DND-41 (cell line): Measurements from ENCODE around the gene ATP6V0B.

Source experiments
- ATAC-seq: fragments of 200-7000 bp; cut with Tn5 transposase; 3 replicates; pipeline ENCODE4 v1.9.1; 2021; ENCODE audit warnings: low read depth; ENCODE audit not compliant: insufficient read depth
- DNase-seq: peaks from one replicate; pipeline ENCODE4 v3.0.0-alpha.2; 2020
- H2AFZ ChIP-seq: 2 replicates; pipeline ENCODE4 v1.6.0; 2012; ENCODE audit warnings: low read depth, low read length
- H3K27ac ChIP-seq: 2 replicates; pipeline ENCODE4 v1.5.1; 2012; ENCODE audit warnings: low read length, inconsistent platforms
- H3K27me3 ChIP-seq: fragments of 200-600 bp; sonication (generic); 2 replicates; pipeline ENCODE4 v1.6.0; 2012; ENCODE audit warnings: low read length, mild to moderate bottlenecking, inconsistent platforms; ENCODE audit not compliant: insufficient read depth, poor library complexity
- H3K36me3 ChIP-seq: 2 replicates; pipeline ENCODE4 v1.5.1; 2012; ENCODE audit warnings: low read length, inconsistent platforms; ENCODE audit not compliant: insufficient read depth
- H3K4me1 ChIP-seq: 2 replicates; pipeline ENCODE4 v1.5.1; 2012; ENCODE audit warnings: mild to moderate bottlenecking, low read length; ENCODE audit not compliant: insufficient read depth
- H3K4me2 ChIP-seq: 2 replicates; pipeline ENCODE4 v1.6.0; 2012; ENCODE audit warnings: mild to moderate bottlenecking, moderate library complexity, low read length, inconsistent platforms; ENCODE audit not compliant: insufficient read depth
- H3K4me3 ChIP-seq, 2 experiments: fragments of 200-600 bp in 1 of 2; shearing (Covaris generic) in 1 of 2; 2 replicates each; pipeline ENCODE4 v1.5.1; 2012 to 2016; ENCODE audit warnings: inconsistent platforms in 2 of 2, low read length in 2 of 2, mild to moderate bottlenecking in 2 of 2, low read depth in 1 of 2, moderate library complexity in 1 of 2
- H3K79me2 ChIP-seq: 2 replicates; pipeline ENCODE4 v1.6.0; 2012; ENCODE audit warnings: low read length, inconsistent platforms; ENCODE audit not compliant: insufficient read depth
- H3K9ac ChIP-seq: 2 replicates; pipeline ENCODE4 v1.6.0; 2012; ENCODE audit warnings: low read depth, mild to moderate bottlenecking, inconsistent platforms, low read length, moderate library complexity
- H3K9me3 ChIP-seq: 2 replicates; pipeline ENCODE4 v1.5.1; 2012; ENCODE audit warnings: low read length, moderate library complexity, mild to moderate bottlenecking, inconsistent platforms; ENCODE audit not compliant: insufficient read depth, severe bottlenecking
- H4K20me1 ChIP-seq: 2 replicates; pipeline ENCODE4 v1.6.0; 2012; ENCODE audit warnings: low read length; ENCODE audit not compliant: insufficient read depth
- CTCF ChIP-seq: IDR thresholded peaks from 2 replicates; pipeline ENCODE4 v1.5.1; 2012; ENCODE audit warnings: borderline replicate concordance, low read length, moderate library complexity, mild to moderate bottlenecking; ENCODE audit not compliant: poor library complexity, severe bottlenecking; ENCODE audit errors: extremely low read depth
- EZH2 ChIP-seq: IDR thresholded peaks from 3 replicates; pipeline ENCODE4 v1.6.1; 2012; ENCODE audit warnings: borderline replicate concordance, low read depth, mild to moderate bottlenecking, moderate library complexity, low read length, inconsistent platforms; ENCODE audit not compliant: severe bottlenecking

The ATP6V0B gene

DNA sequence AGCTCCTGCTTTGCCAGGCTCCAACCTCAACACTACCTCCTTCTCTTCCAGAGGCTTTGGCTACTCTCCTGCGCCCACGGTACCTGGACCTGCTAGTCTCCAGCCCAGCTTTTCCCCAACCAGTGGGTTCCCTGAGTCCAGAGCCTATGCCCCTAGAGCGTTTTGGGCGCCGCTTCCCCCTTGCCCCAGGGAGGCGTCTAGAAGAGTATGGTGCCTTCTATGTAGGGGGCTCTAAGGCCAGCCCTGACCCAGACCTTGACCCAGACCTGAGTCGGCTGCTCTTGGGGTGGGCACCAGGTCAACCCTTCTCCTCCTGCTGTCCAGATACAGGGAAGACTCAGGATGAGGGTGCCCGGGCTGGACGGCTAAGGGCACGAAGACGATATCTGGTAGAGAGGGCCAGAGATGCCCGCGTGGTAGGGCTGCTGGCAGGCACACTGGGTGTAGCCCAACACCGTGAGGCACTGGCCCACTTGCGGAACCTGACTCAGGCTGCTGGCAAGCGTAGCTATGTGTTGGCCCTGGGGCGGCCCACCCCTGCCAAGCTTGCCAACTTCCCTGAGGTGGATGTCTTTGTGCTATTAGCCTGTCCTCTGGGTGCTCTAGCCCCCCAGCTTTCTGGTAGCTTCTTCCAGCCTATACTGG lies 3.3 kb upstream of the ATP6V0B start:
- Histone ChIP-seq H3K9me3 (no peaks in the 10 kb centered on the region), H3K79me2 (peaks cover 32% of the 10 kb centered on the region), H3K4me1 (peaks cover 45% of the 10 kb centered on the region), H3K4me3 (peak overlapping the region in 1 of 2 experiments; percentile 100; a peak in 2 of 4 replicates), H3K27me3 (no peaks in the 10 kb centered on the region), H3K36me3 (peaks cover 21% of the 10 kb centered on the region), H3K9ac (no peak overlapping the region), H3K27ac (no peak overlapping the region), H4K20me1 (peaks cover 11% of the 10 kb centered on the region), H3K4me2 (peak overlapping the region; percentile 96), H2AFZ (no peak overlapping the region)
- TF ChIP-seq CTCF (no peak), EZH2 (no peak)
- ATAC-seq (no peak), DNase-seq (no peak)

GRCh38 chr1:43973981-43974442 lies 748 bp upstream of the ATP6V0B start:
- peak overlapping the region; percentile 78 for H2AFZ ChIP-seq
- peaks cover 30% of the 10 kb centered on the region for H4K20me1 ChIP-seq
- peaks cover 66% of the 10 kb centered on the region for H3K4me1 ChIP-seq
- peak overlapping the region; percentile 70 to 96; a peak in 3 of 4 replicates for H3K4me3 ChIP-seq
- peak overlapping the region; percentile 90 for H3K9ac ChIP-seq
- peaks cover 39% of the 10 kb centered on the region for H3K36me3 ChIP-seq
- H3K79me2 ChIP-seq, result peaks cover 40% of the 10 kb centered on the region
- DNase-seq (no peak), ATAC-seq (no peak)
- peak overlapping the region; percentile 77 for H3K27ac ChIP-seq
- no peaks in the 10 kb centered on the region for H3K27me3 ChIP-seq
- peak overlapping the region; percentile 74 for H3K4me2 ChIP-seq
- TF ChIP-seq CTCF (no peak), EZH2 (no peak)
- no peaks in the 10 kb centered on the region for H3K9me3 ChIP-seq

DNA sequence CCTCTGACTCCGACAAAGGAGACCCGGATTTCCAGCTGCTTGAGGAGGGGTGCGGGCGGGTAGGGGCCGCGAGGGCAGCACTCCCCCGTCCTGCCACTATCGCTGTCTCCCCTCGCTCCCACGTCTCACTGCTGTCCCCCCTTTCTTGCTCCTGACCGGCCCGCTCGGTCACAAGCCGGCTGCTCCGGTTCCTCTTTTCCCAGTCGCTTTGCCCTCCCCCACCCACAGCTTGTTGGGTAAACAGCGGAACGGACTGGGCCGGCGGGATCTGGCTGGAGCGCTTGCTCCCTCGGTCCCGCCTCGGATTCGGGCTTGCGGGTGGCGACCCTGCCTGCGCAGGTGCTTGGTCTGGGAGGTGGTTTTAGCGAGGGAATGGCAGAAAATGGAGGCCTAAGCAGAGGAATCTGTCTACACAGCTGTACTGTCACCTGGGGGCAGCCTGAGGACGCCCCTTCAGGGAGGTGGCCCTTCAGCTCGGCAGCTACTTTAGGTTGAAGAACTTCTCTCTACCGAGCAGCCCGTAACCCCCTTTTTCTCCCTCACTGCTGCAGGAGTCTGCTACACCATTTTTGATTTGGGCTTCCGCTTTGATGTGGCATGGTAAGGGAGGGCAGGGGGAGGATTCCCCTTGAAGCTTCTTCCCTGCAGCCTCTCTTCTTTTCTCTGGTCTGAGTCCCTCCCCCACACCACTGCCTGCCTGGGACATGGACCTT lies 645 bp downstream of the ATP6V0B start:
- peak overlapping the region; percentile 77 for H3K27ac ChIP-seq
- DNase-seq (peak; percentile 77), ATAC-seq (peak; percentile 65)
- peaks cover 39% of the 10 kb centered on the region for H3K36me3 ChIP-seq
- no peak for TF ChIP-seq EZH2
- peak; percentile 2 for TF ChIP-seq CTCF
- peaks cover 4% of the 10 kb centered on the region for H3K27me3 ChIP-seq
- peak overlapping the region; percentile 70 to 96 for H3K4me3 ChIP-seq
- H3K9ac ChIP-seq, result peak overlapping the region; percentile 90
- H2AFZ ChIP-seq, result peak overlapping the region; percentile 78
- peaks cover 30% of the 10 kb centered on the region for H4K20me1 ChIP-seq
- H3K79me2 ChIP-seq, result peaks cover 34% of the 10 kb centered on the region
- peak overlapping the region; percentile 74 for H3K4me2 ChIP-seq
- no peaks in the 10 kb centered on the region for H3K9me3 ChIP-seq
- H3K4me1 ChIP-seq, result peaks cover 60% of the 10 kb centered on the region
